ENCODE results near the gene LBX2. TPM values are rescaled to one million over a fixed set of nuclear protein-coding genes. Genes with fewer than 3 reads are reported as not detected.

The LBX2 gene
- total and polyA plus RNA-seq, 9 of the 15 experiments (the other 6 are each of a cell fraction or from before 2014, with no cell fraction given), result 0.39 to 6.2 (median 1.8) TPM; not detected in 1

- TF ChIP-seq YY1 (IDR thresholded peaks at IDR 0.05; ENCODE audit: borderline replicate concordance in 1 of 3, control insufficient read depth in 1 of 3, extremely low read depth in 1 of 3, insufficient read depth in 3 of 3, insufficient read length in 1 of 3, insufficient replicate concordance in 2 of 3, low read depth in 1 of 3, low read length in 2 of 3) (peak in 2 of 3 experiments; percentile 15 to 78), TFAP4 (CRISPR knock-in tag; IDR thresholded peaks at IDR 0.05; ENCODE audit: borderline replicate concordance) (peak; percentile 81), PHF21A (IDR thresholded peaks at IDR 0.05; ENCODE audit: borderline replicate concordance, low read depth) (0 out of 2 replicates have a peak, but pooled peaks have one; percentile 56), TAF9B (IDR thresholded peaks at IDR 0.05; ENCODE audit: partially characterized antibody) (peak; percentile 72), STAG1 (CRISPR knock-in tag; IDR thresholded peaks at IDR 0.05; ENCODE audit: borderline replicate concordance) (no peak), GABPA (tag; conservative IDR thresholded peaks at IDR 0.05; ENCODE audit: low read depth) (peak; percentile 67), CCNT2 (IDR thresholded peaks at IDR 0.05; ENCODE audit: borderline replicate concordance, extremely low read depth, insufficient read length, low read depth, low read length) (peak; percentile 74), ZNF436 (CRISPR knock-in tag; IDR thresholded peaks at IDR 0.05) (no peak), ZKSCAN1 (IDR thresholded peaks at IDR 0.05; ENCODE audit: low read depth, low read length) (peak; percentile 43; the same call in 1 of the 2 replicates), SOX6 (IDR thresholded peaks at IDR 0.05) (peak; percentile 43; the same call in 1 of the 2 replicates), GMEB1 (CRISPR knock-in tag; IDR thresholded peaks at IDR 0.05) (peak; percentile 5; the same call in 1 of the 2 replicates), HMGXB4 (CRISPR knock-in tag; IDR thresholded peaks at IDR 0.05) (peak; percentile 51; the same call in 1 of the 2 replicates), SP1 (CRISPR knock-in tag; IDR thresholded peaks at IDR 0.05) (peak; percentile 73), DACH1 (IDR thresholded peaks at IDR 0.05; ENCODE audit: partially characterized antibody) (peak; percentile 12), ZBTB7A (IDR thresholded peaks at IDR 0.05; ENCODE audit: borderline replicate concordance, control insufficient read depth, low read depth, low read length) (peak; percentile 52), RAD51 (IDR thresholded peaks at IDR 0.05; ENCODE audit: borderline replicate concordance, low read depth) (peak; percentile 71), RNF219 (CRISPR knock-in tag; IDR thresholded peaks at IDR 0.05) (0 out of 2 replicates have a peak, but pooled peaks have one; percentile 7)
Measured at GRCh38 chr2:74502720-74503505, 3.5 kb upstream of the LBX2 start (continued).

Measured in K562 (cell line).